Keratinocyte (primary cell): ENCODE measurements around the gene NOP9. TPM values are rescaled to one million over a fixed set of nuclear protein-coding genes. Genes with fewer than 3 reads are reported as not detected.

Source experiments
- DNase-seq: peaks from one replicate; pipeline ENCODE4 v3.0.0-alpha.2; 2011; ENCODE audit warnings: low read depth, missing footprints, low spot score
- FAIRE-seq: peaks from 2 replicates; lab custom pipeline; 2011; peaks lifted over from hg19 to GRCh38; lab: Jason Lieb, UNC
- H2AFZ ChIP-seq: 2 replicates; pipeline ENCODE4 v1.6.0; 2012; ENCODE audit warnings: low read length, control low read depth, inconsistent platforms; ENCODE audit not compliant: control insufficient read depth
- H3K27ac ChIP-seq: 2 replicates; pipeline ENCODE4 v1.5.1; 2011; ENCODE audit warnings: low read length; ENCODE audit not compliant: control insufficient read depth, insufficient read depth
- H3K27me3 ChIP-seq: 3 replicates; pipeline ENCODE4 v1.6.0; 2011; ENCODE audit warnings: low read length; ENCODE audit not compliant: control insufficient read depth, insufficient read depth; ENCODE audit errors: extremely low read depth
- H3K36me3 ChIP-seq, 2 experiments: 2 replicates in 1 of 2; 3 replicates in 1 of 2; pipeline ENCODE4 v1.5.1; 2011; ENCODE audit warnings: low read length in 2 of 2, mild to moderate bottlenecking in 1 of 2; ENCODE audit not compliant: control insufficient read depth in 2 of 2, insufficient read depth in 2 of 2; ENCODE audit errors: extremely low read depth in 1 of 2
- H3K4me1 ChIP-seq: 3 replicates; pipeline ENCODE4 v1.5.1; 2011; ENCODE audit warnings: low read length; ENCODE audit not compliant: control insufficient read depth, insufficient read depth; ENCODE audit errors: extremely low read depth
- H3K4me2 ChIP-seq: 3 replicates; pipeline ENCODE4 v1.6.0; 2011; ENCODE audit warnings: low read depth, low read length; ENCODE audit not compliant: control insufficient read depth, insufficient read depth; ENCODE audit errors: extremely low read depth
- H3K4me3 ChIP-seq, 3 experiments: fragments of 200-600 bp in 1 of 3; sonication (generic) in 1 of 3; 2 replicates in 2 of 3; 3 replicates in 1 of 3; pipeline ENCODE4 v1.5.1; 2011 to 2016; ENCODE audit warnings: low read length in 3 of 3, mild to moderate bottlenecking in 3 of 3, control low read depth in 2 of 3, inconsistent platforms in 1 of 3, low read depth in 1 of 3, mixed read lengths in 1 of 3, mixed run types in 1 of 3, moderate library complexity in 1 of 3; ENCODE audit not compliant: control insufficient read depth in 2 of 3, insufficient read depth in 2 of 3; ENCODE audit errors: extremely low read depth in 1 of 3
- H3K79me2 ChIP-seq: 2 replicates; pipeline ENCODE4 v1.6.0; 2012; ENCODE audit warnings: low read length; ENCODE audit not compliant: control insufficient read depth, insufficient read depth
- H3K9ac ChIP-seq: 3 replicates; pipeline ENCODE4 v1.6.0; 2011; ENCODE audit warnings: low read length; ENCODE audit not compliant: control insufficient read depth, insufficient read depth; ENCODE audit errors: extremely low read depth
- H3K9me1 ChIP-seq: 3 replicates; pipeline ENCODE4 v1.6.0; 2011; ENCODE audit warnings: low read length; ENCODE audit not compliant: control insufficient read depth, insufficient read depth; ENCODE audit errors: extremely low read depth
- H3K9me3 ChIP-seq: 2 replicates; pipeline ENCODE4 v1.5.1; 2012; ENCODE audit warnings: low read depth, low read length; ENCODE audit not compliant: control insufficient read depth
- H4K20me1 ChIP-seq: 3 replicates; pipeline ENCODE4 v1.6.0; 2011; ENCODE audit warnings: low read length; ENCODE audit not compliant: control insufficient read depth, insufficient read depth; ENCODE audit errors: extremely low read depth
- CTCF ChIP-seq, 3 experiments: IDR thresholded peaks in 1 of 3; conservative IDR thresholded peaks in 1 of 3; optimal IDR thresholded peaks in 1 of 3; 2 replicates in 2 of 3; 3 replicates in 1 of 3; pipeline versions ENCODE3 to v1.5.1; 2011; ENCODE audit warnings: low read length in 3 of 3, mild to moderate bottlenecking in 3 of 3, moderate library complexity in 2 of 3, control low read depth in 1 of 3, inconsistent platforms in 1 of 3; ENCODE audit not compliant: insufficient read depth in 2 of 3; ENCODE audit errors: extremely low read depth in 1 of 3
- EZH2 ChIP-seq: IDR thresholded peaks from one replicate; pipeline ENCODE4 v1.6.1; 2012; ENCODE audit warnings: inconsistent platforms, mild to moderate bottlenecking, low read length, moderate library complexity
- dilution Hi-C: fragments of 300-500 bp; cut with MboI; formaldehyde crosslinking; loops from one replicate; pipeline ENCODE4 v1.7.0; 2020; ENCODE audit warnings: low sequenced_read_pairs; ENCODE audit not compliant: extremely low pct_ligation_motif_present
- polyA plus RNA-seq, 5 experiments: library from polyadenylated mRNA; depleted of rRNA in 3 of 5; stranded (reverse) in 3 of 5; stranded (forward) in 1 of 5; unstranded in 1 of 5; fragments of >200 nt; gene quantifications; 1 replicate in 1 of 5; 2 replicates in 3 of 5; 3 replicates in 1 of 5; pipeline versions ENCODE4 v1.2.1 to v1.2.3, GENCODE V29; 2011 to 2012; ENCODE audit warnings: missing spikeins in 2 of 5, low read depth in 1 of 5, low replicate concordance in 1 of 5

The NOP9 gene
- polyA plus RNA-seq, 1 donor (not counting 4 experiments of a cell fraction or from before 2014, with no cell fraction given): 19.9 TPM

GRCh38 chr14:24293525-24293924 is 6.1 kb upstream of the NOP9 start:
- FAIRE-seq: no peak
- Histone ChIP-seq H4K20me1 (no peaks in the 10 kb centered on the region), H3K9me1 (no peaks in the 10 kb centered on the region), H3K27ac (no peak overlapping the region), H3K9ac (no peak overlapping the region), H3K9me3 (no peaks in the 10 kb centered on the region), H3K4me3 (no peak overlapping the region), H3K4me1 (peaks cover 25% of the 10 kb centered on the region), H3K36me3 (peaks cover 39 to 49% of the 10 kb centered on the region in 2 experiments), H3K79me2 (peaks cover 12% of the 10 kb centered on the region), H2AFZ (no peak overlapping the region), H3K27me3 (no peaks in the 10 kb centered on the region), H3K4me2 (no peak overlapping the region)
- no peak for DNase-seq
- TF ChIP-seq EZH2 (no peak), CTCF (optimal IDR thresholded peaks at IDR 0.05 in 1 of 3, IDR thresholded peaks at IDR 0.05 in 1 of 3, conservative IDR thresholded peaks at IDR 0.05 in 1 of 3; ENCODE audit: extremely low read depth in 1 of 3, insufficient read depth in 2 of 3, low read length in 3 of 3) (no peak)
- dilution Hi-C loops: no loop called here

GRCh38 chr14:24296341-24297157 is 3.1 kb upstream of the NOP9 start:
- TF ChIP-seq CTCF (optimal IDR thresholded peaks at IDR 0.05 in 1 of 3, IDR thresholded peaks at IDR 0.05 in 1 of 3, conservative IDR thresholded peaks at IDR 0.05 in 1 of 3; ENCODE audit: extremely low read depth in 1 of 3, insufficient read depth in 2 of 3, low read length in 3 of 3): peak; percentile 77 to 91 (median 87)
- no peak for TF ChIP-seq EZH2
- H3K36me3 ChIP-seq: peaks cover 24 to 32% of the 10 kb centered on the region in 2 experiments
- DNase-seq: peak; percentile 96
- peak; percentile 86 for FAIRE-seq
- no peaks in the 10 kb centered on the region for H4K20me1 ChIP-seq
- peaks cover 29% of the 10 kb centered on the region for H3K79me2 ChIP-seq
- H3K9me1 ChIP-seq: no peaks in the 10 kb centered on the region
- peak overlapping the region; percentile 71 for H3K27ac ChIP-seq
- no peaks in the 10 kb centered on the region for H3K27me3 ChIP-seq
- H3K9me3 ChIP-seq: no peaks in the 10 kb centered on the region
- no peak overlapping the region for H3K4me3 ChIP-seq
- dilution Hi-C loops: no loop called here
- peak overlapping the region; percentile 35 for H3K4me2 ChIP-seq
- H2AFZ ChIP-seq: no peak overlapping the region
- H3K4me1 ChIP-seq: peaks cover 37% of the 10 kb centered on the region
- peak overlapping the region; percentile 56 for H3K9ac ChIP-seq
